ENCODE results near the gene A4GALT. TPM values are rescaled to one million over a fixed set of nuclear protein-coding genes. Genes with fewer than 3 reads are reported as not detected.

The A4GALT gene
- total and polyA plus RNA-seq, 2 of the 13 experiments (the other 11 are each of a cell fraction or from before 2014, with no cell fraction given): 0.09 to 1.1 TPM

DNA sequence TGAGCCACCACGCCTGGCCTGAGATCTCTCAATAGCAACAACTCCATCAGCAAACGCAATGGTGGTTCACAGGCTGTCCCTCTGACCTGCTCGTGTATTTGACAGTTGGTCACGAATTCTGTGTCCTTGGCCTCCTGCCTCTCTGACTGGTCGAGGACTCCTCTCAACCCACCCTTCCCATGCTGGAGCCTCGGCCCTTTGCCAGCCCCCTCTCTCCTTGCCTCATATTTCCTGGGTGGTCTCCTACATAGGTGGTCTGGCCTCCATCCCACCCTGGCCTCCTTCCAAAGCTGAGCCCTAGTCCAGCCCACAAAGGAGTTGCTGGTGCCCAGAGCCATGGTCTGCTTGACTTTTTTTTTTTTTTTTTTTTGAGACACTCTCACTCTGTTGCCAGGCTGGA is 11.4 kb upstream of the A4GALT start:
- ATAC-seq: no peak
- no peaks in the 10 kb centered on the region for H3K79me2 ChIP-seq (ENCODE audit: insufficient read depth, low read length)
- H3K27me3 ChIP-seq (ENCODE audit: control insufficient read depth in 1 of 2, insufficient read depth in 2 of 2, low read length in 2 of 2): peaks cover 0 to 15% of the 10 kb centered on the region in 2 experiments; a peak in 4 of 5 replicates
- CTCF ChIA-PET (ENCODE audit: low intra/inter-chr PET ratio, low total read pairs): no interaction called here
- no peak overlapping the region for H3K9ac ChIP-seq (ENCODE audit: insufficient read depth, low read depth, low read length)
- no peak for FAIRE-seq
- peaks cover 14% of the 10 kb centered on the region for H3K4me1 ChIP-seq (ENCODE audit: insufficient read depth, low read length)
- H2AFZ ChIP-seq (ENCODE audit: low read length): no peak overlapping the region
- no peak for DNase-seq (ENCODE audit: low spot score)
- no TSS peak for BruUV-seq (replicated peaks)
- no peak overlapping the region for H3K4me2 ChIP-seq (ENCODE audit: low read depth, low read length)
- no peak overlapping the region for H3K4me3 ChIP-seq (replicated peaks in 1 of 3; ENCODE audit: insufficient read depth in 1 of 3, low read depth in 2 of 3, low read length in 3 of 3)
- no peaks in the 10 kb centered on the region for H4K20me1 ChIP-seq (ENCODE audit: insufficient read depth, low read length)
- no peaks in the 10 kb centered on the region for H3K36me3 ChIP-seq (replicated peaks in 1 of 2; ENCODE audit: control insufficient read depth in 1 of 2, insufficient read depth in 2 of 2, low read length in 2 of 2)
- TF ChIP-seq ZNF629 (CRISPR knock-in tag; conservative IDR thresholded peaks at IDR 0.05): no peak
- TF ChIP-seq YY1 (IDR thresholded peaks at IDR 0.05; ENCODE audit: insufficient read depth, insufficient replicate concordance, low read depth, low read length): no peak
- TF ChIP-seq, protein P1, sequence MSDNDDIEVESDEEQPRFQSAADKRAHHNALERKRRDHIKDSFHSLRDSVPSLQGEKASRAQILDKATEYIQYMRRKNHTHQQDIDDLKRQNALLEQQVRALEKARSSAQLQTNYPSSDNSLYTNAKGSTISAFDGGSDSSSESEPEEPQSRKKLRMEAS (IDR thresholded peaks at IDR 0.05): no peak
- in situ Hi-C loops (cut with HindIII; ENCODE audit: extremely low pct_ligation_motif_present, low pct_unique_long_range_greater_than_20kb) (no loop called here), intact Hi-C loops (cut with micrococcal nuclease; ENCODE audit: unreplicated experiment) (no loop called here)
- POLR2A ChIA-PET: no interaction called here
- WGBS (ENCODE audit: low lambda C conversion rate): 17% methylated on average over 6 of the region's 6 CpGs
- no peaks in the 10 kb centered on the region for H3K9me3 ChIP-seq (ENCODE audit: low read length)
- no peak overlapping the region for H3K27ac ChIP-seq (ENCODE audit: extremely low read length, insufficient read depth, low read length)

DNA sequence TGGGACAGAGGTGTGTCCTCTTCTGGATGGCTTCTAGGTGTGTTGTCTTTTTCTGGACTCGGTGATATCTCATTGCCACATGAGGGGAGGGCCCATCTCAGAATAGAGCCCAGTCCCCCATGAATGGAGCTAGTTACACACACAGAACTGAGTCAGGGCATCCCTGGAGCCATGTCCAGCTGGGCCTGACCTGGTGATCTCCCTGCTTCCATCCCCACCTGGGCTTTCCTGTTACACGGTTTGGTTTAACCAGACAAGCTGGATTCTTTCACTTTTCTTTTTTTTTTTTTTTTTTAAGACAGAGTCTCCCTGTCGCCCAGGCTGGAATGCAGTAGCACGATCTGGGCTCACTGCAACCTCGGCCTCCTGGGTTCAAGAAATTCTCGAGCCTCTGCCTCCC is 6.1 kb upstream of the A4GALT start:
- ATAC-seq (no peak), FAIRE-seq (no peak), DNase-seq (ENCODE audit: low spot score) (no peak)
- POLR2A ChIA-PET: no interaction called here
- no peak overlapping the region for H3K4me3 ChIP-seq (replicated peaks in 1 of 3; ENCODE audit: insufficient read depth in 1 of 3, low read depth in 2 of 3, low read length in 3 of 3)
- CTCF ChIA-PET (ENCODE audit: low intra/inter-chr PET ratio, low total read pairs): no interaction called here
- no peaks in the 10 kb centered on the region for H4K20me1 ChIP-seq (ENCODE audit: insufficient read depth, low read length)
- in situ Hi-C loops (cut with HindIII; ENCODE audit: extremely low pct_ligation_motif_present, low pct_unique_long_range_greater_than_20kb) (no loop called here), intact Hi-C loops (cut with micrococcal nuclease; ENCODE audit: unreplicated experiment) (no loop called here)
- no peak overlapping the region for H3K9ac ChIP-seq (ENCODE audit: insufficient read depth, low read depth, low read length)
- peaks cover 0 to 36% of the 10 kb centered on the region in 2 experiments; a peak in 3 of 5 replicates for H3K27me3 ChIP-seq (ENCODE audit: control insufficient read depth in 1 of 2, insufficient read depth in 2 of 2, low read length in 2 of 2)
- no peak overlapping the region for H2AFZ ChIP-seq (ENCODE audit: low read length)
- BruUV-seq (replicated peaks): no TSS peak
- no peak overlapping the region for H3K4me2 ChIP-seq (ENCODE audit: low read depth, low read length)
- no peaks in the 10 kb centered on the region for H3K36me3 ChIP-seq (replicated peaks in 1 of 2; ENCODE audit: control insufficient read depth in 1 of 2, insufficient read depth in 2 of 2, low read length in 2 of 2)
- peaks cover 23% of the 10 kb centered on the region for H3K4me1 ChIP-seq (ENCODE audit: insufficient read depth, low read length)
- H3K79me2 ChIP-seq (ENCODE audit: insufficient read depth, low read length): no peaks in the 10 kb centered on the region
- no peak overlapping the region for H3K27ac ChIP-seq (ENCODE audit: extremely low read length, insufficient read depth, low read length)
- H3K9me3 ChIP-seq (ENCODE audit: low read length): no peaks in the 10 kb centered on the region
- TF ChIP-seq ZSCAN22 (CRISPR knock-in tag; IDR thresholded peaks at IDR 0.05) (no peak), CREB1 (IDR thresholded peaks at IDR 0.05) (no peak), CREB1 (CRISPR knock-in tag; IDR thresholded peaks at IDR 0.05) (no peak), IKZF4 (CRISPR knock-in tag; IDR thresholded peaks at IDR 0.05; ENCODE audit: borderline replicate concordance, low read depth, not compliant biosample characterization) (no peak), KMT2A (CRISPR knock-in tag; IDR thresholded peaks at IDR 0.05) (no peak), CCAR2 (optimal IDR thresholded peaks at IDR 0.05; ENCODE audit: low read depth, low read length) (no peak)
- TF ChIP-seq, protein P2, sequence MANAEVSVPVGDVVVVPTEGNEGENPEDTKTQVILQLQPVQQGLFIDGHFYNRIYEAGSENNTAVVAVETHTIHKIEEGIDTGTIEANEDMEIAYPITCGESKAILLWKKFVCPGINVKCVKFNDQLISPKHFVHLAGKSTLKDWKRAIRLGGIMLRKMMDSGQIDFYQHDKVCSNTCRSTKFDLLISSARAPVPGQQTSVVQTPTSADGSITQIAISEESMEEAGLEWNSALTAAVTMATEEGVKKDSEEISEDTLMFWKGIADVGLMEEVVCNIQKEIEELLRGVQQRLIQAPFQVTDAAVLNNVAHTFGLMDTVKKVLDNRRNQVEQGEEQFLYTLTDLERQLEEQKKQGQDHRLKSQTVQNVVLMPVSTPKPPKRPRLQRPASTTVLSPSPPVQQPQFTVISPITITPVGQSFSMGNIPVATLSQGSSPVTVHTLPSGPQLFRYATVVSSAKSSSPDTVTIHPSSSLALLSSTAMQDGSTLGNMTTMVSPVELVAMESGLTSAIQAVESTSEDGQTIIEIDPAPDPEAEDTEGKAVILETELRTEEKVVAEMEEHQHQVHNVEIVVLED (CRISPR knock-in tag; IDR thresholded peaks at IDR 0.05; ENCODE audit: borderline replicate concordance): no peak
- TF ChIP-seq, protein P3, sequence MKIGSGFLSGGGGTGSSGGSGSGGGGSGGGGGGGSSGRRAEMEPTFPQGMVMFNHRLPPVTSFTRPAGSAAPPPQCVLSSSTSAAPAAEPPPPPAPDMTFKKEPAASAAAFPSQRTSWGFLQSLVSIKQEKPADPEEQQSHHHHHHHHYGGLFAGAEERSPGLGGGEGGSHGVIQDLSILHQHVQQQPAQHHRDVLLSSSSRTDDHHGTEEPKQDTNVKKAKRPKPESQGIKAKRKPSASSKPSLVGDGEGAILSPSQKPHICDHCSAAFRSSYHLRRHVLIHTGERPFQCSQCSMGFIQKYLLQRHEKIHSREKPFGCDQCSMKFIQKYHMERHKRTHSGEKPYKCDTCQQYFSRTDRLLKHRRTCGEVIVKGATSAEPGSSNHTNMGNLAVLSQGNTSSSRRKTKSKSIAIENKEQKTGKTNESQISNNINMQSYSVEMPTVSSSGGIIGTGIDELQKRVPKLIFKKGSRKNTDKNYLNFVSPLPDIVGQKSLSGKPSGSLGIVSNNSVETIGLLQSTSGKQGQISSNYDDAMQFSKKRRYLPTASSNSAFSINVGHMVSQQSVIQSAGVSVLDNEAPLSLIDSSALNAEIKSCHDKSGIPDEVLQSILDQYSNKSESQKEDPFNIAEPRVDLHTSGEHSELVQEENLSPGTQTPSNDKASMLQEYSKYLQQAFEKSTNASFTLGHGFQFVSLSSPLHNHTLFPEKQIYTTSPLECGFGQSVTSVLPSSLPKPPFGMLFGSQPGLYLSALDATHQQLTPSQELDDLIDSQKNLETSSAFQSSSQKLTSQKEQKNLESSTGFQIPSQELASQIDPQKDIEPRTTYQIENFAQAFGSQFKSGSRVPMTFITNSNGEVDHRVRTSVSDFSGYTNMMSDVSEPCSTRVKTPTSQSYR (CRISPR knock-in tag; IDR thresholded peaks at IDR 0.05; ENCODE audit: borderline replicate concordance): no peak
- 27% methylated on average over 6 of the region's 6 CpGs for WGBS (ENCODE audit: low lambda C conversion rate)

All from HepG2 (cell line).